Esophagus squamous epithelium (tissue), 5 donors: ENCODE results near the gene CDIPT. TPM values are rescaled to one million over a fixed set of nuclear protein-coding genes. Genes with fewer than 3 reads are reported as not detected.
"Not testable (repeated sequence)": the region's sequence is repeated elsewhere in the genome, so short reads cannot be mapped to it uniquely, and the experiment has no call there.

Source experiments
- DNase-seq: peaks from one replicate; lab custom pipeline; 2025; lab: John Stamatoyannopoulos, UW
- H3K27ac ChIP-seq, 4 donors: fragments of 200-600 bp; sonication (generic); one replicate each; pipeline ENCODE4 v1.5.1; 2016 to 2019; ENCODE audit warnings: mild to moderate bottlenecking in 1 of 4
- H3K27me3 ChIP-seq, 4 donors: fragments of 200-600 bp; sonication (generic); 1 replicate in 3 of 4; 2 replicates in 1 of 4; pipeline versions ENCODE4 v1.5.1 to v1.6.0; 2017 to 2021; ENCODE audit warnings: antibody characterized with exemption in 1 of 4
- H3K36me3 ChIP-seq, 3 donors: fragments of 200-600 bp; sonication (generic); one replicate each; pipeline ENCODE4 v1.5.1; 2016 to 2019
- H3K4me1 ChIP-seq, 3 donors: fragments of 200-600 bp; sonication (generic); one replicate each; pipeline ENCODE4 v1.5.1; 2017 to 2019
- H3K4me3 ChIP-seq, 4 donors: fragments of 200-600 bp; sonication (generic); 1 replicate in 3 of 4; 2 replicates in 1 of 4; pipeline ENCODE4 v1.5.1; 2016 to 2019; ENCODE audit warnings: mild to moderate bottlenecking in 2 of 4, moderate library complexity in 1 of 4
- H3K9me3 ChIP-seq, 3 donors: fragments of 200-600 bp; sonication (generic); one replicate each; pipeline ENCODE4 v1.5.1; 2016 to 2019
- CTCF ChIP-seq, 6 experiments: fragments of 450-650 bp in 4 of 6; fragments of 200-600 bp in 2 of 6; sonication (generic) in 2 of 6; IDR thresholded peaks; one replicate each; pipeline ENCODE4 v1.5.1; 2016 to 2019; ENCODE audit warnings: antibody characterized with exemption in 6 of 6, mild to moderate bottlenecking in 4 of 6, moderate library complexity in 4 of 6
- POLR2A ChIP-seq, 4 donors: fragments of 450-650 bp; IDR thresholded peaks; one replicate each; pipeline ENCODE4 v1.6.1; 2017; ENCODE audit warnings: antibody characterized with exemption in 4 of 4, mild to moderate bottlenecking in 4 of 4, moderate library complexity in 3 of 4
- WGBS, 2 donors: methylation state at CpG; one replicate each; pipeline ENCODE4 v1.1.5; 2018; 5-methylcytosine and 5-hydroxymethylcytosine counted together
- intact Hi-C: fragments of 100-400 bp; cut with DNase I; formaldehyde crosslinking; loops from one replicate; pipeline ENCODE4 v1.15.0; 2022
- total RNA-seq, 4 donors: library from RNA; depleted of rRNA; stranded (reverse); fragments of >200 nt; gene quantifications; one replicate each; pipeline ENCODE4 v1.1.0, GENCODE V29; 2016
- donor health status: DM: yes; HTN: yes; CAD: no.

Gene CDIPT
- total RNA-seq, 4 donors from 2014 or later: 34.6 to 78.8 (median 44.6) TPM

GRCh38 chr16:29896841-29897240 lies 33.8 kb upstream of the CDIPT start:
- Histone ChIP-seq H3K4me1 (peaks cover 11 to 26% (median 18%) of the 10 kb centered on the region in 3 donors), H3K36me3 (no peaks in the 10 kb centered on the region), H3K9me3 (no peaks in the 10 kb centered on the region), H3K4me3 (no peak overlapping the region), H3K27me3 (peaks cover 0 to 47% (median 7%) of the 10 kb centered on the region in 4 donors), H3K27ac (no peak overlapping the region)
- 63 to 65% methylated on average over 2 to 5 of the region's 15 CpGs for WGBS, 2 donors
- TF ChIP-seq POLR2A (IDR thresholded peaks at IDR 0.05) (no peak), CTCF (IDR thresholded peaks at IDR 0.05) (no peak)
- no peak for DNase-seq
- intact Hi-C loops: no loop called here

- DNase-seq: no peak
- H3K36me3 ChIP-seq: no peaks in the 10 kb centered on the region
- H3K27me3 ChIP-seq: peaks cover 0 to 32% (median 7%) of the 10 kb centered on the region in 4 donors
- H3K9me3 ChIP-seq: no peaks in the 10 kb centered on the region
- H3K27ac ChIP-seq: no peak overlapping the region
- 64 to 72% methylated on average over 3 to 4 of the region's 4 CpGs for WGBS, 2 donors
- intact Hi-C loops: no loop called here
- TF ChIP-seq CTCF (IDR thresholded peaks at IDR 0.05): no peak
- TF ChIP-seq POLR2A (IDR thresholded peaks at IDR 0.05): no peak
- no peak overlapping the region for H3K4me3 ChIP-seq
- H3K4me1 ChIP-seq: peaks cover 0 to 7% (median 4%) of the 10 kb centered on the region in 3 donors
These were observed 31.3 kb upstream of the CDIPT start for GRCh38 chr16:29894352-29894751.

GRCh38 chr16:29893553-29893952 lies 30.5 kb upstream of the CDIPT start:
- no peaks in the 10 kb centered on the region for H3K4me1 ChIP-seq
- intact Hi-C loops: no loop called here
- DNase-seq: no peak
- no peaks in the 10 kb centered on the region for H3K36me3 ChIP-seq
- H3K27ac ChIP-seq: no peak overlapping the region
- 78 to 93% methylated on average over 3 of the region's 3 CpGs for WGBS, 2 donors
- no peak overlapping the region for H3K4me3 ChIP-seq
- peaks cover 0 to 25% (median under 1%) of the 10 kb centered on the region in 4 donors for H3K27me3 ChIP-seq
- H3K9me3 ChIP-seq: no peaks in the 10 kb centered on the region
- no peak for TF ChIP-seq CTCF (IDR thresholded peaks at IDR 0.05)
- no peak for TF ChIP-seq POLR2A (IDR thresholded peaks at IDR 0.05)

- DNase-seq: no peak
- H3K4me3 ChIP-seq: no peak overlapping the region
- WGBS, 2 donors: 33 to 93% methylated on average over 1 to 3 of the region's 6 CpGs
- peaks cover 0 to 16% (median 0%) of the 10 kb centered on the region in 4 donors for H3K27me3 ChIP-seq
- intact Hi-C loops: no loop called here
- no peak for TF ChIP-seq CTCF (IDR thresholded peaks at IDR 0.05)
- TF ChIP-seq POLR2A (IDR thresholded peaks at IDR 0.05): no peak
- no peaks in the 10 kb centered on the region for H3K36me3 ChIP-seq
- no peaks in the 10 kb centered on the region for H3K4me1 ChIP-seq
- no peaks in the 10 kb centered on the region for H3K9me3 ChIP-seq
- no peak overlapping the region for H3K27ac ChIP-seq
These were observed 29.4 kb upstream of the CDIPT start for GRCh38 chr16:29892458-29892813.

- H3K27me3 ChIP-seq: peaks cover 0 to 10% (median 0%) of the 10 kb centered on the region in 4 donors
- WGBS, 2 donors: 73 to 75% methylated on average over 10 of the region's 10 CpGs
- H3K4me3 ChIP-seq: no peak overlapping the region
- no peak for DNase-seq
- H3K9me3 ChIP-seq: no peaks in the 10 kb centered on the region
- TF ChIP-seq POLR2A (IDR thresholded peaks at IDR 0.05): no peak
- TF ChIP-seq CTCF (IDR thresholded peaks at IDR 0.05): no peak
- H3K4me1 ChIP-seq: no peaks in the 10 kb centered on the region
- no peaks in the 10 kb centered on the region for H3K36me3 ChIP-seq
- no peak overlapping the region for H3K27ac ChIP-seq
- intact Hi-C loops: no loop called here
These were observed 28.8 kb upstream of the CDIPT start for GRCh38 chr16:29891525-29892457.

GRCh38 chr16:29889372-29889771 lies 26.3 kb upstream of the CDIPT start:
- 94 to 98% methylated on average over 3 of the region's 3 CpGs for WGBS, 2 donors
- intact Hi-C loops: not testable (repeated sequence)

More at GRCh38 chr16:29889372-29889771, 26.3 kb upstream of the CDIPT start:
- H3K27me3 ChIP-seq, DNase-seq, H3K9me3 ChIP-seq, H3K36me3 ChIP-seq, H3K27ac ChIP-seq, H3K4me3 ChIP-seq, H3K4me1 ChIP-seq: not testable (repeated sequence)
